Amniotic stem cell (primary cell): Measurements from ENCODE around the gene MTMR1.

Experiments used
- DNase-seq: peaks from one replicate; lab custom pipeline; 2025; lab: John Stamatoyannopoulos, UW

The MTMR1 gene

GRCh38 chrX:150779385-150779784, 86.2 kb downstream of the MTMR1 start:
- DNase-seq = no peak

DNA sequence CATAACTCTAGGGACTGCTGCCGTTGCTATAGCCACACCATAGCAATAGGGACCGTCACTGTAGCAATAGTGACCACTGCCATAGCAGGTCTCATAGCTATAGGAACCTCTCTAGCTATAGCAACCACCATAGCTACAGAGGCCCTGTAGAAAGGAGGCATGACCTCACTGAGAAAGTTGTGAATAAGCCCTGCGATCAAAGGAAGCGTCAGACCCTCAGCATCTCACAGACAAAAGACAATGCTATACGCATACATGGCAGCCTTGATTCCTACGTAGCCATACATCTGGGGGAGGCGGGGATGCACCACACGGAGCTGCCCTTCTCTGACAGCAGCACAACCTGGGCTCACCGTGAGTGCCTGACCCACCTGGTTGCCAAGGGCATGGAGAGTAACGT, 88.5 kb downstream of the MTMR1 start:
- no peak for DNase-seq

- no peak for DNase-seq
Observed at GRCh38 chrX:150790021-150790420, 96.8 kb downstream of the MTMR1 start.

- DNase-seq = no peak
Observed at GRCh38 chrX:150792949-150793527, 99.8 kb downstream of the MTMR1 start.

- DNase-seq = no peak
Observed at GRCh38 chrX:150805736-150806135, 112.5 kb downstream of the MTMR1 start.

- no peak for DNase-seq
Observed at GRCh38 chrX:150806827-150807226, 113.6 kb downstream of the MTMR1 start.

- DNase-seq = no peak
Observed at GRCh38 chrX:150813922-150814321, 120.7 kb downstream of the MTMR1 start.
